IPS-18a (cell line): Measurements from ENCODE around the gene ORMDL1.
A peak's percentile ranks its signal among the peaks of the same experiment; 100 is the strongest.

Experiments
- H3K27ac ChIP-seq: one replicate; pipeline ENCODE4 v1.5.1; 2013; ENCODE audit warnings: low read length
- H3K27me3 ChIP-seq: one replicate; pipeline ENCODE4 v1.6.1; 2013; ENCODE audit warnings: mild to moderate bottlenecking, low read length; ENCODE audit not compliant: control insufficient read depth, insufficient read depth
- H3K36me3 ChIP-seq: one replicate; pipeline ENCODE4 v1.6.1; 2013; ENCODE audit warnings: low read depth, low read length; ENCODE audit not compliant: control insufficient read depth
- H3K4me1 ChIP-seq: one replicate; pipeline ENCODE4 v1.6.1; 2013; ENCODE audit warnings: low read depth, low read length; ENCODE audit not compliant: control insufficient read depth
- H3K4me3 ChIP-seq: one replicate; pipeline ENCODE4 v1.5.1; 2013; ENCODE audit warnings: low read length
- H3K9ac ChIP-seq: one replicate; pipeline ENCODE4 v1.6.1; 2013; ENCODE audit warnings: mild to moderate bottlenecking, low read length, moderate library complexity
- H3K9me3 ChIP-seq: one replicate; pipeline ENCODE4 v1.6.1; 2013; ENCODE audit warnings: low read depth, low read length; ENCODE audit not compliant: control insufficient read depth

ORMDL1 gene

GRCh38 chr2:189783927-189784867 is at the start of gene ORMDL1, which contains the start of gene PMS1:
TSS of gene ORMDL1 (minus strand) at chr2:189784339. CDS start at chr2:189782595, 1,744 bp downstream.
TSS of gene PMS1 (plus strand) at chr2:189784450. CDS start at chr2:189791810, 7,360 bp downstream.
- Histone ChIP-seq H3K36me3 (peaks cover 26% of the 10 kb centered on the region), H3K9me3 (no peaks in the 10 kb centered on the region), H3K27me3 (no peaks in the 10 kb centered on the region)

DNA sequence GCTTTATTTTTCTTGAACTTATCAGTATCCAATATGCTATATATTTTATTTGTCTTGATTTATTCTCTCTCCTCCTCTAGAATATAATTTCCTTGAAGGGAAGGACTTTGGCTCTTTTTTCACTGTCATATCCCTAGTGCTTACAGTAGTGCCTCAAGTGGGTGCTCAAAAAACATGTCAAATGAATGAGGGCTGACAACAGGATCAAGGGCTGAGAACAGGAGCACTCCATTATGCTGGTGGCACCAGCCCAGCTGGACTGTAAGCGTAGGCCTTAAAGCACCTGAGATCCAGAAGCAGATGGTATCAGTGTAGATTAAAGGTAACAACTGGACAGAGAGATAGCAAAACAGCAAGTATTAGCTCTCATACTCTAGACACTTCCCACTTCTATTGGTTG is 46.4 kb upstream of the ORMDL1 start:
- peaks cover 3% of the 10 kb centered on the region for H3K36me3 ChIP-seq
- no peaks in the 10 kb centered on the region for H3K9me3 ChIP-seq
- H3K4me3 ChIP-seq = no peak overlapping the region
- H3K9ac ChIP-seq = no peak overlapping the region
- H3K27me3 ChIP-seq = no peaks in the 10 kb centered on the region
- no peak overlapping the region for H3K27ac ChIP-seq
- peaks cover 5% of the 10 kb centered on the region for H3K4me1 ChIP-seq

More at GRCh38 chr2:189783927-189784867, at the start of gene ORMDL1, which contains the start of gene PMS1:
- H3K4me1 ChIP-seq = peaks cover 4% of the 10 kb centered on the region
- H3K27ac ChIP-seq = peak within 1 kb of the TSS; percentile 91
- H3K9ac ChIP-seq = peak within 1 kb of the TSS; percentile 93
- H3K4me3 ChIP-seq = peak within 1 kb of the TSS; percentile 86

- H3K4me3 ChIP-seq = no peak overlapping the region
- H3K27me3 ChIP-seq = no peaks in the 10 kb centered on the region
- no peak overlapping the region for H3K9ac ChIP-seq
- peaks cover 5% of the 10 kb centered on the region for H3K4me1 ChIP-seq
- no peaks in the 10 kb centered on the region for H3K9me3 ChIP-seq
- peaks cover 3% of the 10 kb centered on the region for H3K36me3 ChIP-seq
- no peak overlapping the region for H3K27ac ChIP-seq
Observed at GRCh38 chr2:189829102-189829833, 45.1 kb upstream of the ORMDL1 start.

DNA sequence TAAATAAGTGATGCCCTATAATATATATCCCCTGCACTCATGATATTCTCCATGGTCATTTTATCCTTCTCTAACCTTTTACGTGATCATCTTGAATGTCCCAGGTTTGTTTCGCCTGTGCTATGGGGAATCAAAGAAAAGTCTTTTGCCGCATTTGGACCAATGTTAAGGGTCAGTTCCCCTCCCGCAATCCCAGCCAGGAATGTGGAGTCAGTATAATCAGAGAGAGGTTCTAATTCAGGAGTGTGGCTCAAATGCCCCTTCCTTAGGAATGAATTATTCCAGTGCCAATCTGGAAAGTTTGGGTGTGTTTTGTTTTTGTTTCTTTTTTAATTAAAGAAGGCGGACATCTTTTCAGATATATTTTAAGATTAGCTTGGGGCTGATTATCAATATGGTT is 41.9 kb upstream of the ORMDL1 start:
- Histone ChIP-seq H3K27ac (no peak overlapping the region), H3K4me3 (no peak overlapping the region), H3K27me3 (no peaks in the 10 kb centered on the region), H3K4me1 (peaks cover 5% of the 10 kb centered on the region), H3K9ac (no peak overlapping the region), H3K9me3 (no peaks in the 10 kb centered on the region), H3K36me3 (peaks cover 2% of the 10 kb centered on the region)

DNA sequence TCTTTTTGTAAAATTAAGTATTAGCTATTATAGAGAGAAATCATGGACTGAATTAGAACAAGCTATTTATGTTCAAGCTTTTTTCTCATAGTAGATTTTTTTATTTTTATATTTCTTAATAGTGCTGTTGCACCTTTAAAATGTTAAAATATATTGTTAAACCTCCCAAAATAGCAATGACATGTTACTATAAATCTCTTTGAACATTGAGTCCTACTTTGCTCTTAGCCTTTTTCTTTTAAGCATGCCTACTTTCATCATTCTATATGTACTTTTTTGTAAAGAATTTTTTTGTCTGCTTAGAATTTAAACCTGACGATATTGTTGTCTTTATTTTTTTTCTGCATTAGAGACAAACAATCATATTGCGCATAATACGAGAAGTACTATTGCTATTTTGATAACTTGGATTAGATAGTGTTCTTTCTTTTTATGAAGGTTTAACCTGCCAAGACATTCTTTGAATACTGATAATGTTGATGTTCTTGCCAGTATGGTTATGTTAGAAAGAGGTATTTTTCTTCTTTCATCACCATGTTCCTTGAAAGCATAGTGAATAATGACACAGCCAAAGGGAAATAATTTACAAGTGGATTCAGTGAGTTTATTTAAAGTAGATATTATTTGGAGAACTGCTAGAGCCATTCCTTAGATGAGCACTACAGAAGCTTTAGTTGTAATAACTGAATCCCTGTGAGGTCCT is 40.7 kb upstream of the ORMDL1 start:
- Histone ChIP-seq H3K9ac (no peak overlapping the region), H3K9me3 (no peaks in the 10 kb centered on the region), H3K4me3 (no peak overlapping the region), H3K27ac (no peak overlapping the region), H3K27me3 (no peaks in the 10 kb centered on the region), H3K36me3 (peaks cover 3% of the 10 kb centered on the region), H3K4me1 (peaks cover 5% of the 10 kb centered on the region)

DNA sequence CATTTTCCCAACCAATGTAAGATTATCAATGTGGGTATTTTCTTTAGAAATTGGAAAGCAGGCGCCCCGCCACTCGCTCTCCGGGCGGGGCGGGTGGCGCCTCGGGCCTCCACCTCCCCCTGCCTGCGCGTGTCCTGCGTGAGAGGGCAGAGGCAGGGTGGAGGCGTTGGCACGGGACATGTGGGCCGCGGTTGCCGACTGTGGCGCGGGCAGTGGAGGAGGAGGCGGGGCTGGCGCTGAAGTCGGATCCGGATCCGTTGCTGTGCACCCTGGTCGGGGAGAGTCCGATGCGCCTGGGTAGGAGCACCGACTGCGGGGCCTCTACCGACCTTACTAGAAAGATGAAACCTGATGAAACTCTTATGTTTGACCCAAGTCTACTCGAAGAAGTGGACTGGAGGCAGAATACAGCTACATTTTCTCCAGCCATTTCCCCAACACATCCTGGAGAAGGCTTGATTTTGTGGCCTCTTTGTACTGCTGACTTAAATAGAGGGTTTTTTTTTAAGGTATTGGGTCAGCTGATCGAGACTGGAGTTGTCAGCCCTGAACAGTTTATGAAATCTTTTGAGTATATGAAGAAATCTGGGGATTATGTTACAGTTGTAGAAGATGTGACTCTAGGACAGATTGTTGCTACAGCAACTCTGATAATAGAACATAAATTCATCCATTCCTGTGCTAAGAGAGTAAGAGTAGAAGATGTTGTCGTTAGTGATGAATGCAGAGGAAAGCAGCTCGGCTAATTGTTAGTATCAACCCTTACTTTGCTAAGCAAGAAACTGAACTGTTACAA is 38.0 kb upstream of the ORMDL1 start:
- Histone ChIP-seq H3K4me1 (peaks cover 5% of the 10 kb centered on the region), H3K27ac (no peak overlapping the region), H3K36me3 (peaks cover 20% of the 10 kb centered on the region), H3K27me3 (no peaks in the 10 kb centered on the region), H3K4me3 (no peak overlapping the region), H3K9ac (no peak overlapping the region), H3K9me3 (no peaks in the 10 kb centered on the region)

- peaks cover 20% of the 10 kb centered on the region for H3K36me3 ChIP-seq
- no peak overlapping the region for H3K27ac ChIP-seq
- no peaks in the 10 kb centered on the region for H3K27me3 ChIP-seq
- H3K4me1 ChIP-seq = no peaks in the 10 kb centered on the region
- H3K9ac ChIP-seq = no peak overlapping the region
- no peak overlapping the region for H3K4me3 ChIP-seq
- H3K9me3 ChIP-seq = no peaks in the 10 kb centered on the region
Observed at GRCh38 chr2:189819297-189819704, 35.2 kb upstream of the ORMDL1 start.

DNA sequence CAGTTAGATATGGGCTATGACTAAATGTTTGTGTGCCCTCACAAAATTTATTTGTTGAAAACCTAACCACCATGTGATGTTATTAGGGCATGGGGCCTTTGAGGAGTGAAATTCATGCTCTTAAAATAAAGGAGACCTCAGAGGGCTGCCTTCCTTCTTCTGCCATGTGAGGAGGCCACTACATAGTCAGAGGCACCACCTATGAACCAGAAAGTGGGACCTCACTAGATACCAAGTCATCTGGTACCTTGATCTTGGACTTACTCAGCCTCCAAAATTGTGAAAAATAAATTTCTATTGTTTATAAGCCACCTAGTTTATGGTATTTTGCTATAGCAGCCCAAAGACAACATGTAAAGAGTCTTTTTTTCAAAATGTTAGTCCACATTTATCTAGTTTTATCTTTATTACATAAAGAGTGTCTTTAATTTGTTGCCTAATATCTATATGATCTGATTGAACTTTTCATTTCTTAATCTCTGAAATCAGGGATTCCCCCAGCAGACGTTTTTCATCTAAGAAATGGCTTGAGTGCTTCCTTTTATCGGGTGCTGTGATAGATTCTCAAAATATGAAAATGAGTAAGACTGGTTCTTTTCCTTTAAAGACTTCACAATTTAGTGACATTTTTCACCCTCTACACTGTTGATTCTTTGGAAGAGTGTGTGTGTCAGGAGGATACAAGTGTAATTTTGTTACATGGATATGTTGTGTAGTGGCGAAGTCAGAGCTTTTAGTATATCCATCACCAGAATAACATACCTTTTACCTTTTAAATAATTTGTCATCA is 34.3 kb upstream of the ORMDL1 start:
- no peak overlapping the region for H3K9ac ChIP-seq
- no peaks in the 10 kb centered on the region for H3K4me1 ChIP-seq
- no peaks in the 10 kb centered on the region for H3K9me3 ChIP-seq
- H3K27ac ChIP-seq = no peak overlapping the region
- peaks cover 20% of the 10 kb centered on the region for H3K36me3 ChIP-seq
- no peaks in the 10 kb centered on the region for H3K27me3 ChIP-seq
- no peak overlapping the region for H3K4me3 ChIP-seq

GRCh38 chr2:189803431-189803830 is 19.3 kb upstream of the ORMDL1 start:
- H3K36me3 ChIP-seq = peaks cover 38% of the 10 kb centered on the region
- H3K27ac ChIP-seq = no peak overlapping the region
- H3K4me1 ChIP-seq = no peaks in the 10 kb centered on the region
- H3K4me3 ChIP-seq = no peak overlapping the region
- no peak overlapping the region for H3K9ac ChIP-seq
- H3K9me3 ChIP-seq = no peaks in the 10 kb centered on the region
- H3K27me3 ChIP-seq = no peaks in the 10 kb centered on the region

- Histone ChIP-seq H3K4me1 (no peaks in the 10 kb centered on the region), H3K9ac (no peak overlapping the region), H3K36me3 (peaks cover 36% of the 10 kb centered on the region), H3K9me3 (no peaks in the 10 kb centered on the region), H3K4me3 (no peak overlapping the region), H3K27me3 (no peaks in the 10 kb centered on the region), H3K27ac (no peak overlapping the region)
Observed at GRCh38 chr2:189802396-189802912, 18.3 kb upstream of the ORMDL1 start.
